HepG2 (cell line): ENCODE measurements around the gene NKX3-2. TPM values are rescaled to one million over a fixed set of nuclear protein-coding genes. Genes with fewer than 3 reads are reported as not detected.
"Not testable (repeated sequence)": the region's sequence is repeated elsewhere in the genome, so short reads cannot be mapped to it uniquely, and the experiment has no call there.

Source experiments
- ATAC-seq: fragments of 200-7000 bp; cut with Tn5 transposase; 3 replicates; pipeline ENCODE4 v1.9.1; 2020; ENCODE audit warnings: mild to moderate bottlenecking, moderate library complexity
- BruUV-seq: library from RNA; stranded (reverse); fragments of 400-500 nt; replicated peaks from 2 replicates; lab custom pipeline; 2021; lab: Mats Ljungman, UMichigan
- CTCF ChIA-PET: fragments of 300-600 bp; formaldehyde crosslinking; extraction: SDS; loops from one replicate; lab custom pipeline; 2021; ENCODE audit warnings: low total read pairs, inconsistent platforms, low intra/inter-chr PET ratio; lab: Yijun Ruan, JAX
- POLR2A ChIA-PET: fragments of 350-600 bp; sonication (Branson Sonifier 250); formaldehyde crosslinking; loops from one replicate; lab custom pipeline; 2020; ENCODE audit warnings: antibody characterized with exemption, inconsistent platforms; lab: Yijun Ruan, JAX
- DNase-seq: peaks from one replicate; pipeline ENCODE4 v3.0.0-alpha.2; 2015; ENCODE audit warnings: low spot score
- FAIRE-seq: peaks from 3 replicates; lab custom pipeline; 2011; peaks lifted over from hg19 to GRCh38; lab: Jason Lieb, UNC
- H2AFZ ChIP-seq: one replicate; pipeline ENCODE4 v1.6.1; 2011; ENCODE audit warnings: low read length, inconsistent platforms
- H3K27ac ChIP-seq: fragments of 300-600 bp; 3 replicates; pipeline ENCODE4 v1.8.0; 2011; ENCODE audit warnings: mixed run types, mild to moderate bottlenecking, mixed read lengths, low read length, inconsistent platforms; ENCODE audit not compliant: insufficient read depth; ENCODE audit errors: extremely low read length
- H3K27me3 ChIP-seq, 2 experiments: fragments of 200-600 bp in 1 of 2; 2 replicates in 1 of 2; 3 replicates in 1 of 2; pipeline versions ENCODE4 v1.6.0 to v1.8.0; 2011; ENCODE audit warnings: low read length in 2 of 2, mild to moderate bottlenecking in 2 of 2, moderate library complexity in 2 of 2, inconsistent platforms in 1 of 2; ENCODE audit not compliant: insufficient read depth in 2 of 2, control insufficient read depth in 1 of 2
- H3K36me3 ChIP-seq, 2 experiments: fragments of 200-600 bp in 1 of 2; replicated peaks in 1 of 2; 2 replicates in 1 of 2; 3 replicates in 1 of 2; pipeline versions ENCODE4 v1.5.1 to v1.8.0; 2011; ENCODE audit warnings: low read length in 2 of 2, inconsistent platforms in 1 of 2; ENCODE audit not compliant: insufficient read depth in 2 of 2, control insufficient read depth in 1 of 2
- H3K4me1 ChIP-seq: 2 replicates; pipeline ENCODE4 v1.5.1; 2012; ENCODE audit warnings: low read length, inconsistent platforms; ENCODE audit not compliant: insufficient read depth
- H3K4me2 ChIP-seq: 2 replicates; pipeline ENCODE4 v1.6.0; 2011; ENCODE audit warnings: low read depth, low read length, inconsistent platforms
- H3K4me3 ChIP-seq, 3 experiments: fragments of 200-600 bp in 1 of 3; sonication (generic), shearing (Covaris generic) in 1 of 3; replicated peaks in 1 of 3; 2 replicates each; pipeline ENCODE4 v1.5.1; 2011 to 2016; ENCODE audit warnings: low read length in 3 of 3, inconsistent platforms in 2 of 3, low read depth in 2 of 3, mild to moderate bottlenecking in 2 of 3, control low read depth in 1 of 3, mixed read lengths in 1 of 3; ENCODE audit not compliant: insufficient read depth in 1 of 3
- H3K79me2 ChIP-seq: one replicate; pipeline ENCODE4 v1.6.1; 2011; ENCODE audit warnings: low read length, inconsistent platforms; ENCODE audit not compliant: insufficient read depth
- H3K9ac ChIP-seq: 2 replicates; pipeline ENCODE4 v1.6.0; 2011; ENCODE audit warnings: mild to moderate bottlenecking, low read depth, low read length, inconsistent platforms; ENCODE audit not compliant: insufficient read depth
- H3K9me3 ChIP-seq: 2 replicates; pipeline ENCODE4 v1.5.1; 2012; ENCODE audit warnings: mild to moderate bottlenecking, low read length
- H4K20me1 ChIP-seq: 2 replicates; pipeline ENCODE4 v1.6.0; 2011; ENCODE audit warnings: inconsistent platforms, mild to moderate bottlenecking, low read length, moderate library complexity; ENCODE audit not compliant: insufficient read depth
- LRRFIP1 ChIP-seq: sonication (generic); formaldehyde crosslinking; conservative IDR thresholded peaks from 2 replicates; pipeline ENCODE4 v1.4.0; 2020; ENCODE audit warnings: missing genetic modification reagents
- NFE2L2 ChIP-seq: fragments of 150-350 bp; IDR thresholded peaks from 2 replicates; pipeline ENCODE4 v1.6.1; 2014; ENCODE audit warnings: low read length
- PHF5A ChIP-seq: IDR thresholded peaks from one replicate; pipeline ENCODE4 v1.6.1; 2018; ENCODE audit warnings: low read depth, missing genetic modification reagents; ENCODE audit not compliant: unreplicated experiment
- POLR2AphosphoS5 ChIP-seq: IDR thresholded peaks from 2 replicates; pipeline ENCODE4 v1.6.1; 2012; ENCODE audit warnings: low read depth, low read length
- RBM22 ChIP-seq: fragments of 200-400 bp; formaldehyde crosslinking; optimal IDR thresholded peaks from 2 replicates; pipeline ENCODE3; 2017; ENCODE audit warnings: mild to moderate bottlenecking, low read length, moderate library complexity
- TBL1XR1 ChIP-seq: fragments of 150-350 bp; IDR thresholded peaks from 2 replicates; pipeline ENCODE4 v1.6.1; 2014; ENCODE audit warnings: borderline replicate concordance, low read length; ENCODE audit not compliant: partially characterized antibody
- ZNF564 ChIP-seq: sonication (generic); formaldehyde crosslinking; IDR thresholded peaks from 2 replicates; pipeline ENCODE4 v1.8.1; 2023; ENCODE audit warnings: mild to moderate bottlenecking, missing genetic modification reagents
- WGBS: methylation state at CpG from one replicate; pipeline ENCODE4 v1.1.6; 2017; ENCODE audit warnings: low lambda C conversion rate; 5-methylcytosine and 5-hydroxymethylcytosine counted together
- in situ Hi-C: cut with HindIII; loops from 2 replicates; pipeline ENCODE4 v1.10.0; 2017; ENCODE audit warnings: low pct_unique_long_range_greater_than_20kb; ENCODE audit not compliant: extremely low pct_ligation_motif_present
- intact Hi-C: fragments of 100-400 bp; cut with micrococcal nuclease; formaldehyde crosslinking; loops from one replicate; pipeline ENCODE4 v1.10.0; 2022; ENCODE audit not compliant: unreplicated experiment
- polyA plus RNA-seq, 8 experiments: library from polyadenylated mRNA; depleted of rRNA in 3 of 8; stranded (reverse) in 7 of 8; unstranded in 1 of 8; fragments of >200 nt; fragmentation: Illumina TruSeq in 4 of 8; extraction: Trizol in 4 of 8; gene quantifications; 2 replicates each; pipeline versions ENCODE4 v1.2.1 to v1.2.3, GENCODE V29; 2011 to 2016; ENCODE audit warnings: low read depth in 4 of 8, missing spikeins in 1 of 8, mixed read lengths in 1 of 8; ENCODE audit not compliant: insufficient read depth in 1 of 8
- total RNA-seq, 5 experiments: library from RNA; depleted of rRNA; stranded (reverse); fragments of >200 nt; fragmentation: Illumina TruSeq; extraction: Trizol; gene quantifications; 2 replicates each; pipeline ENCODE4 v1.2.3, GENCODE V29; 2016; ENCODE audit warnings: low read depth in 1 of 5
- TF ChIP-seq, protein P1 (sequence below): sonication (generic); formaldehyde crosslinking; IDR thresholded peaks from 2 replicates; pipeline ENCODE4 v1.4.0; 2020; ENCODE audit warnings: mild to moderate bottlenecking, low read depth, missing genetic modification reagents
- TF ChIP-seq, protein P2 (sequence below): sonication (generic); formaldehyde crosslinking; IDR thresholded peaks from 2 replicates; pipeline ENCODE4 v1.4.0; 2020; ENCODE audit warnings: missing genetic modification reagents
- TF ChIP-seq, protein P3 (sequence below): sonication (generic); formaldehyde crosslinking; IDR thresholded peaks from 2 replicates; pipeline ENCODE4 v1.4.0; 2020; ENCODE audit warnings: missing genetic modification reagents

The NKX3-2 gene
- total and polyA plus RNA-seq, 2 of the 13 experiments (the other 11 are each of a cell fraction or from before 2014, with no cell fraction given), result 0.07 to 0.13 TPM

DNA sequence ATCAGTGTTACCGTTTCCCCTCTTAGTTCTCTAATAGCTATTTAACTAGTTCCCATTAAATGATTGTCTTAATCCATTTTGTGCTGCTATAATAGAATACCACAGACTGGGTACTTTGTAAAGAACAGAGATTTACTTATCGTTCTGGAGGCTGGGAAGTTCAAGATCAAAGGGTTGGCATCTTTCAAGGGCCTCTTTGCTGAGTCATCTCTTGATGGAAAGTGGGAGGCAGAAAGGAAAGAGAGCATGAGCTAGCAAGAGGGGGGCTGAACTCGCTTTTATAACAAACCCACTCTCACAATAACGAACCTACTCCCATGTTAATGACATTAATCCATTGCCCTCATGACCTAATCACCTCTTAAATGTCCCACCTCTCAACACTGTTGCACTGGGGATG lies 17.4 kb upstream of the NKX3-2 start (continued):
- TF ChIP-seq, protein P1, sequence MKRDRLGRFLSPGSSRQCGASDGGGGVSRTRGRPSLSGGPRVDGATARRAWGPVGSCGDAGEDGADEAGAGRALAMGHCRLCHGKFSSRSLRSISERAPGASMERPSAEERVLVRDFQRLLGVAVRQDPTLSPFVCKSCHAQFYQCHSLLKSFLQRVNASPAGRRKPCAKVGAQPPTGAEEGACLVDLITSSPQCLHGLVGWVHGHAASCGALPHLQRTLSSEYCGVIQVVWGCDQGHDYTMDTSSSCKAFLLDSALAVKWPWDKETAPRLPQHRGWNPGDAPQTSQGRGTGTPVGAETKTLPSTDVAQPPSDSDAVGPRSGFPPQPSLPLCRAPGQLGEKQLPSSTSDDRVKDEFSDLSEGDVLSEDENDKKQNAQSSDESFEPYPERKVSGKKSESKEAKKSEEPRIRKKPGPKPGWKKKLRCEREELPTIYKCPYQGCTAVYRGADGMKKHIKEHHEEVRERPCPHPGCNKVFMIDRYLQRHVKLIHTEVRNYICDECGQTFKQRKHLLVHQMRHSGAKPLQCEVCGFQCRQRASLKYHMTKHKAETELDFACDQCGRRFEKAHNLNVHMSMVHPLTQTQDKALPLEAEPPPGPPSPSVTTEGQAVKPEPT (CRISPR knock-in tag), result no peak
- no peak for TF ChIP-seq RBM22
- no peak for TF ChIP-seq LRRFIP1
- TF ChIP-seq, protein P2, sequence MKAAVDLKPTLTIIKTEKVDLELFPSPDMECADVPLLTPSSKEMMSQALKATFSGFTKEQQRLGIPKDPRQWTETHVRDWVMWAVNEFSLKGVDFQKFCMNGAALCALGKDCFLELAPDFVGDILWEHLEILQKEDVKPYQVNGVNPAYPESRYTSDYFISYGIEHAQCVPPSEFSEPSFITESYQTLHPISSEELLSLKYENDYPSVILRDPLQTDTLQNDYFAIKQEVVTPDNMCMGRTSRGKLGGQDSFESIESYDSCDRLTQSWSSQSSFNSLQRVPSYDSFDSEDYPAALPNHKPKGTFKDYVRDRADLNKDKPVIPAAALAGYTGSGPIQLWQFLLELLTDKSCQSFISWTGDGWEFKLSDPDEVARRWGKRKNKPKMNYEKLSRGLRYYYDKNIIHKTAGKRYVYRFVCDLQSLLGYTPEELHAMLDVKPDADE (CRISPR knock-in tag), result no peak
- TF ChIP-seq, protein P3, sequence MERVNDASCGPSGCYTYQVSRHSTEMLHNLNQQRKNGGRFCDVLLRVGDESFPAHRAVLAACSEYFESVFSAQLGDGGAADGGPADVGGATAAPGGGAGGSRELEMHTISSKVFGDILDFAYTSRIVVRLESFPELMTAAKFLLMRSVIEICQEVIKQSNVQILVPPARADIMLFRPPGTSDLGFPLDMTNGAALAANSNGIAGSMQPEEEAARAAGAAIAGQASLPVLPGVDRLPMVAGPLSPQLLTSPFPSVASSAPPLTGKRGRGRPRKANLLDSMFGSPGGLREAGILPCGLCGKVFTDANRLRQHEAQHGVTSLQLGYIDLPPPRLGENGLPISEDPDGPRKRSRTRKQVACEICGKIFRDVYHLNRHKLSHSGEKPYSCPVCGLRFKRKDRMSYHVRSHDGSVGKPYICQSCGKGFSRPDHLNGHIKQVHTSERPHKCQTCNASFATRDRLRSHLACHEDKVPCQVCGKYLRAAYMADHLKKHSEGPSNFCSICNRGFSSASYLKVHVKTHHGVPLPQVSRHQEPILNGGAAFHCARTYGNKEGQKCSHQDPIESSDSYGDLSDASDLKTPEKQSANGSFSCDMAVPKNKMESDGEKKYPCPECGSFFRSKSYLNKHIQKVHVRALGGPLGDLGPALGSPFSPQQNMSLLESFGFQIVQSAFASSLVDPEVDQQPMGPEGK (CRISPR knock-in tag), result no peak
- no peak for TF ChIP-seq TBL1XR1
- peak; percentile 63; the same call in 1 of the 2 replicates for TF ChIP-seq NFE2L2
- TF ChIP-seq PHF5A (CRISPR knock-in tag), result no peak
- no peak for TF ChIP-seq ZNF564 (CRISPR knock-in tag)
- no peak for TF ChIP-seq POLR2AphosphoS5

- H3K4me1 ChIP-seq, intact Hi-C loops, H3K27me3 ChIP-seq, H3K4me3 ChIP-seq, FAIRE-seq, H3K27ac ChIP-seq, CTCF ChIA-PET, H3K9ac ChIP-seq, BruUV-seq, H4K20me1 ChIP-seq, H3K79me2 ChIP-seq, H3K9me3 ChIP-seq, DNase-seq, ATAC-seq, H3K36me3 ChIP-seq, POLR2A ChIA-PET, H2AFZ ChIP-seq, in situ Hi-C loops, H3K4me2 ChIP-seq: not testable (repeated sequence)
- 21% methylated on average over 5 of the region's 5 CpGs for WGBS
Observed at GRCh38 chr4:13560111-13560510, 15.8 kb upstream of the NKX3-2 start.
